ENCODE data around the gene BROX. TPM values are rescaled to one million over a fixed set of nuclear protein-coding genes. Genes with fewer than 3 reads are reported as not detected.

Gene BROX
- total RNA-seq, 6 experiments from 2014 or later: 61.0 to 71.0 (median 67.6) TPM

GRCh38 chr1:222749927-222750326 is 37.6 kb downstream of the BROX start:
- no peak overlapping the region for H3K4me3 Mint-ChIP-seq
- no peak; the same call in 1 of the 2 replicates for TF ChIP-seq CTCF (IDR thresholded peaks at IDR 0.05)
- H3K9me3 Mint-ChIP-seq: no peaks in the 10 kb centered on the region
- H3K27ac Mint-ChIP-seq: no peak overlapping the region
- no peaks in the 10 kb centered on the region for H3K36me3 Mint-ChIP-seq (ENCODE audit: low read depth)
- DNase-seq: peak; percentile 30
- H3K4me1 Mint-ChIP-seq (ENCODE audit: low read depth): peaks cover 17% of the 10 kb centered on the region
- peaks cover 4% of the 10 kb centered on the region; the same call in 1 of the 2 replicates for H3K27me3 Mint-ChIP-seq (ENCODE audit: insufficient read depth)

GRCh38 chr1:222750651-222751050 is 38.3 kb downstream of the BROX start:
- no peak overlapping the region for H3K27ac Mint-ChIP-seq
- no peak overlapping the region for H3K4me3 Mint-ChIP-seq
- H3K4me1 Mint-ChIP-seq (ENCODE audit: low read depth): peaks cover 24% of the 10 kb centered on the region
- H3K36me3 Mint-ChIP-seq (ENCODE audit: low read depth): no peaks in the 10 kb centered on the region
- H3K9me3 Mint-ChIP-seq: no peaks in the 10 kb centered on the region
- no peak for DNase-seq
- H3K27me3 Mint-ChIP-seq (ENCODE audit: insufficient read depth): peaks cover 4% of the 10 kb centered on the region; the same call in 1 of the 2 replicates
- TF ChIP-seq CTCF (IDR thresholded peaks at IDR 0.05): no peak

GRCh38 chr1:222751255-222751654 is 38.9 kb downstream of the BROX start:
- Mint-ChIP-seq H3K27ac (no peak overlapping the region), H3K4me3 (no peak overlapping the region), H3K9me3 (no peaks in the 10 kb centered on the region), H3K36me3 (ENCODE audit: low read depth) (no peaks in the 10 kb centered on the region), H3K4me1 (ENCODE audit: low read depth) (peaks cover 26% of the 10 kb centered on the region), H3K27me3 (ENCODE audit: insufficient read depth) (peaks cover 4% of the 10 kb centered on the region; the same call in 1 of the 2 replicates)
- no peak for TF ChIP-seq CTCF (IDR thresholded peaks at IDR 0.05)
- no peak for DNase-seq

- H3K36me3 Mint-ChIP-seq (ENCODE audit: low read depth): no peaks in the 10 kb centered on the region
- peaks cover 12% of the 10 kb centered on the region for H3K27me3 Mint-ChIP-seq (ENCODE audit: insufficient read depth)
- peak overlapping the region; percentile 80 for H3K4me3 Mint-ChIP-seq
- DNase-seq: peak; percentile 99
- H3K9me3 Mint-ChIP-seq: no peaks in the 10 kb centered on the region
- peaks cover 19% of the 10 kb centered on the region for H3K4me1 Mint-ChIP-seq (ENCODE audit: low read depth)
- no peak for TF ChIP-seq CTCF (IDR thresholded peaks at IDR 0.05)
- peak overlapping the region; percentile 95 for H3K27ac Mint-ChIP-seq
These were observed 42.2 kb downstream of the BROX start for GRCh38 chr1:222754366-222755139.

GRCh38 chr1:222757646-222758268 is 45.4 kb downstream of the BROX start:
- Mint-ChIP-seq H3K4me1 (ENCODE audit: low read depth) (peaks cover 19% of the 10 kb centered on the region), H3K9me3 (no peaks in the 10 kb centered on the region; the same call in 1 of the 2 replicates)
- DNase-seq: no peak

More at GRCh38 chr1:222757646-222758268, 45.4 kb downstream of the BROX start:
- H3K27ac Mint-ChIP-seq: no peak overlapping the region
- peaks cover 16% of the 10 kb centered on the region for H3K27me3 Mint-ChIP-seq (ENCODE audit: insufficient read depth)
- H3K36me3 Mint-ChIP-seq (ENCODE audit: low read depth): no peaks in the 10 kb centered on the region
- TF ChIP-seq CTCF (IDR thresholded peaks at IDR 0.05): no peak
- H3K4me3 Mint-ChIP-seq: no peak overlapping the region
